Colonic mucosa (tissue), 4 donors: ENCODE results near the gene CD96. TPM values are rescaled to one million over a fixed set of nuclear protein-coding genes. Genes with fewer than 3 reads are reported as not detected.
A peak's percentile ranks its signal among the peaks of the same experiment; 100 is the strongest.

Experiments
- DNase-seq: peaks from one replicate; pipeline ENCODE4 v3.0.0-alpha.2; 2020
- H3K27ac ChIP-seq: fragments of 200-600 bp; one replicate; pipeline ENCODE4 v1.8.0; 2021
- H3K27me3 ChIP-seq: fragments of 200-600 bp; one replicate; pipeline ENCODE4 v1.8.0; 2021
- H3K36me3 ChIP-seq: fragments of 200-600 bp; one replicate; pipeline ENCODE4 v1.8.0; 2021
- H3K4me1 ChIP-seq: fragments of 200-600 bp; one replicate; pipeline ENCODE4 v1.8.0; 2021; ENCODE audit warnings: mild to moderate bottlenecking
- H3K4me3 ChIP-seq: fragments of 200-600 bp; one replicate; pipeline ENCODE4 v1.8.0; 2021
- H3K9ac ChIP-seq, 2 donors: one replicate each; pipeline ENCODE4 v1.7.0; 2013; ENCODE audit warnings: control low read depth in 2 of 2, low read depth in 2 of 2, low read length in 2 of 2
- H3K9me3 ChIP-seq: fragments of 200-600 bp; one replicate; pipeline ENCODE4 v1.8.0; 2021
- intact Hi-C: fragments of 100-400 bp; cut with DNase I; formaldehyde crosslinking; loops from one replicate; pipeline ENCODE4 v1.14.1; 2022
- total RNA-seq, 2 donors: library from RNA; stranded (reverse); fragmentation: NEBNext Ultra II Directional in 1 of 2; extraction: Animal tissue kit (Norgen Biotek cat#: 25700) in 1 of 2; gene quantifications; one replicate each; pipeline ENCODE4 v1.2.1, GENCODE V29; 2021
- TF ChIP-seq, protein P1 (sequence below): fragments of 200-600 bp; IDR thresholded peaks from one replicate; pipeline ENCODE4 v1.8.0; 2022; ENCODE audit warnings: antibody characterized with exemption, mild to moderate bottlenecking
- donor health status: healthy.
- donor health status: DM: no; HTN: no; CAD: no.
- donor health status: DM: no; HTN: no; CAD: no.

CD96 gene, protein sequence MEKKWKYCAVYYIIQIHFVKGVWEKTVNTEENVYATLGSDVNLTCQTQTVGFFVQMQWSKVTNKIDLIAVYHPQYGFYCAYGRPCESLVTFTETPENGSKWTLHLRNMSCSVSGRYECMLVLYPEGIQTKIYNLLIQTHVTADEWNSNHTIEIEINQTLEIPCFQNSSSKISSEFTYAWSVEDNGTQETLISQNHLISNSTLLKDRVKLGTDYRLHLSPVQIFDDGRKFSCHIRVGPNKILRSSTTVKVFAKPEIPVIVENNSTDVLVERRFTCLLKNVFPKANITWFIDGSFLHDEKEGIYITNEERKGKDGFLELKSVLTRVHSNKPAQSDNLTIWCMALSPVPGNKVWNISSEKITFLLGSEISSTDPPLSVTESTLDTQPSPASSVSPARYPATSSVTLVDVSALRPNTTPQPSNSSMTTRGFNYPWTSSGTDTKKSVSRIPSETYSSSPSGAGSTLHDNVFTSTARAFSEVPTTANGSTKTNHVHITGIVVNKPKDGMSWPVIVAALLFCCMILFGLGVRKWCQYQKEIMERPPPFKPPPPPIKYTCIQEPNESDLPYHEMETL
- total RNA-seq: 1 to 10 TPM; 1.7 to 2.8 TPM

DNA sequence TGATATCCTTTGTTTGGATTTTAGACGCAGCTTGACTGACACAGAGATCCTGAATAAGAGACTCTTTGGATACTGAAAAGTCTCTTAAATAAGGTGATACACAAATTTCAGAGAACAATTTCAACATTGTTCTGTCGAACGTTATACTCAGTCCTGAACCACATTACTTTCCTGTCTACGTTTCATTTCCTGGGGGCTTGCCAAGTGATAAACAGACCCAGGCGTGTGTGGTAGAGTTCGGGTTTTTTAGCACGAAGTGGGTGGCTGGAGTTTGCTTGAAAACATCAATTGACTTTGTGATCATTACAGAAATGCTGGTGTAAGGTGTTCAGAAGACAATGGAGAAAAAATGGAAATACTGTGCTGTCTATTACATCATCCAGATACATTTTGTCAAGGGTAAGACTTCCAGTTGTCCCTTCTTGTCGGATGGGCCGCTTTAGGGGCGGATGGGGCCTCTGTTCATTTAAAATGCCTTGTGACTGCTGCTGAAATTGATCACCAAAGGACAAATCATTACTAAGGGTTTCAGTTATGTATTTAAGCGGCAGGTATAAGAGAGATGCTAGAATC, at the start of gene CD96:
Gene CD96, plus strand, starts transcription at position 287 of the 573 bp plus-strand sequence. Its CDS starts 52 bp downstream, at position 339.
- H3K4me3 ChIP-seq: no peak within 1 kb of the TSS
- no peaks in the 10 kb centered on the region for H3K4me1 ChIP-seq
- no peaks in the 10 kb centered on the region for H3K9me3 ChIP-seq
- H3K27ac ChIP-seq: no peak within 1 kb of the TSS
- H3K27me3 ChIP-seq: no peaks in the 10 kb centered on the region
- no peaks in the 10 kb centered on the region for H3K36me3 ChIP-seq
- DNase-seq: peak; percentile 24
- intact Hi-C loops: no loop called here
- H3K9ac ChIP-seq: no peak within 1 kb of the TSS
- TF ChIP-seq, protein P1, sequence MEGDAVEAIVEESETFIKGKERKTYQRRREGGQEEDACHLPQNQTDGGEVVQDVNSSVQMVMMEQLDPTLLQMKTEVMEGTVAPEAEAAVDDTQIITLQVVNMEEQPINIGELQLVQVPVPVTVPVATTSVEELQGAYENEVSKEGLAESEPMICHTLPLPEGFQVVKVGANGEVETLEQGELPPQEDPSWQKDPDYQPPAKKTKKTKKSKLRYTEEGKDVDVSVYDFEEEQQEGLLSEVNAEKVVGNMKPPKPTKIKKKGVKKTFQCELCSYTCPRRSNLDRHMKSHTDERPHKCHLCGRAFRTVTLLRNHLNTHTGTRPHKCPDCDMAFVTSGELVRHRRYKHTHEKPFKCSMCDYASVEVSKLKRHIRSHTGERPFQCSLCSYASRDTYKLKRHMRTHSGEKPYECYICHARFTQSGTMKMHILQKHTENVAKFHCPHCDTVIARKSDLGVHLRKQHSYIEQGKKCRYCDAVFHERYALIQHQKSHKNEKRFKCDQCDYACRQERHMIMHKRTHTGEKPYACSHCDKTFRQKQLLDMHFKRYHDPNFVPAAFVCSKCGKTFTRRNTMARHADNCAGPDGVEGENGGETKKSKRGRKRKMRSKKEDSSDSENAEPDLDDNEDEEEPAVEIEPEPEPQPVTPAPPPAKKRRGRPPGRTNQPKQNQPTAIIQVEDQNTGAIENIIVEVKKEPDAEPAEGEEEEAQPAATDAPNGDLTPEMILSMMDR: no peak

DNA sequence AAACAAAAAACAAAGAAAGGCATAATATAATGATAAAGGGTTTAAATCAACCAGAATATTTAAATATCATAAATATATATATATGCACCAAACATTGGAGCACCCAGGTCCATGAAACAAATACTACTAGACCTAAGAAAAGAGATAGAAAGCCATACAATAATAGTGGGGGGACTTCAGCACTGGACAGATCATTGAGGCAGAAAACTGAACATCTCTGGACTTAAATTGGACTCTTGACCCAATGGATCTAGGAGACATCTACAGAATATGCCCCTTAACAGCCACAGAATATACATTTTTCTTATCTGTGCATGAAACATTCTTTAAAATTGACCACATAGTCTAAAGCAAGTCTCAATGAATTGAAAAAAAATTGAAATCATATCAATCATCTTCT, 48.7 kb upstream of the CD96 start:
- no peaks in the 10 kb centered on the region for H3K27me3 ChIP-seq
- DNase-seq: no peak
- H3K4me1 ChIP-seq: no peaks in the 10 kb centered on the region
- intact Hi-C loops: no loop called here
- no peaks in the 10 kb centered on the region for H3K36me3 ChIP-seq
- H3K27ac ChIP-seq: no peak overlapping the region
- H3K9me3 ChIP-seq: no peaks in the 10 kb centered on the region
- no peak overlapping the region for H3K9ac ChIP-seq
- TF ChIP-seq, protein P1: no peak
- H3K4me3 ChIP-seq: no peak overlapping the region

DNA sequence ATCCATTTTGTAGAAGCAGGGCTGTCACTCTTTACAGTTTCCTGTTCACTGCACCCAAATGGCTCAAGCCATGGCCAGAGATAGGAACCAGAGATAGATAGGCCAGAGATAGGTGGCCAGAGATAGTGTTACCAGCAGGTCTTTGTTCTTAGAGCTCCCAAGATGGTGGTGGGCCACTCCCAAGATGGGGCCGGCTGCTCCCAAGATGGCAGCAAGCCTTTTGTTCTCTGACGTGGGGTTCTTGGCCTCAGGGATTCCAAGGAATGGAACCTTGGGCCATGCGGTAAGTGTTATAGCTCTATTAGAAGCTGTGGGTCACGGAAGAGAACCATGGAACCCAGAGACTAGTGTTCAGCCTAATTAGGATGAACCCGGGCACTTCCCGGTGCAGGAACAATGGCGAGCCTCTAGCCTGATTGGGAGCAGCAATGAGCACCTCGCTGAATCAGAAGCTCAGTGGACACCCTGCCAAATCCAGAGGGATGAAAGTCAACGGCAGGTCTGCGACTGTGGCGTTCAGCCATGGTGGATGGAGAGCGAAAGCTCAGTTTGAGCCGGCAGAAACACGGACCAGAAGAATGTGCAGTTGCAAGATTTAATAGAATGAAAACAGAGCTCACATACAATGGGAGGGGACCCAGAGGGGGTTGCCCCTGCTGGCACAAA, 45.0 kb upstream of the CD96 start:
- no peaks in the 10 kb centered on the region for H3K4me1 ChIP-seq
- H3K27ac ChIP-seq: no peak overlapping the region
- intact Hi-C loops: no loop called here
- H3K36me3 ChIP-seq: no peaks in the 10 kb centered on the region
- no peaks in the 10 kb centered on the region for H3K9me3 ChIP-seq
- no peak for DNase-seq
- no peak overlapping the region for H3K4me3 ChIP-seq
- H3K9ac ChIP-seq: no peak overlapping the region
- H3K27me3 ChIP-seq: no peaks in the 10 kb centered on the region
- TF ChIP-seq, protein P1: no peak

DNA sequence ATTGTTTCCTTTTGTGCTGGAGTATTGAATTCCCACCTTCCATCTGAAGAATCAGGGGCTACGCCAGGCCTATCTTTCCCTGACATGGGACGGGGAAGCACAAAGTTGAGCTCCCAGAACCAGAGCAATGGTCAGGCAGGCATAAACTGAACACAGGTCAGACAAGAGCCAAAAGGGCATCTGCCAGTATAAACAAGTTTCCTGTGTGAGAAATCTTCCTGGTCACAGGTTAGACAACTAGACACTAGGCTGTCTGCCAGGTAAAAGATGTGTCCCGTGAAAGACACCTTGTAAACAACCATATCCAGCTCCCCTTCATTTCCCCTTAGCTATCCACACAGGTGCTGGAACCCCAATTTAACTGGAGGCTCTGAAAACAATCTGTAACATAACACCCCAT, 44.0 kb upstream of the CD96 start:
- H3K9ac ChIP-seq: no peak overlapping the region

DNA sequence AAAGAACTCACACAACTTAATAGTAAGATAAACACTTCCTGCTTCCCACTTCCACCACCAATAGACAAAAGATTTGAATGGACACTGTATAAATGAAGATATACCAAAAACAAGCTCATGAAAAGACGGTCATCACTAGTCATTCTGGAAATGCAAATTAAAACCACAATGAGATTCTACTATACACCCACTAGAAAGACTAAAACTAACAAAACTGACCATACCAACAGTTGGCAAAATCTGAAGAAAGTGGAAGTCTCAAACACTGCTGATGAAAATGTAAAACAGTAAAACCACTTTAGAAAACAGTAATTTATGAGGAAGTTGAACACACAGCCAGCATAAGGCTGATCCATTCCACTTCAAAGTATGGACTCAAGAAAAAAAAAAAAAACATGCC, 35.6 kb upstream of the CD96 start:
- Histone ChIP-seq H3K27me3 (no peaks in the 10 kb centered on the region), H3K9ac (no peak overlapping the region), H3K9me3 (no peaks in the 10 kb centered on the region), H3K36me3 (no peaks in the 10 kb centered on the region), H3K4me1 (no peaks in the 10 kb centered on the region), H3K27ac (no peak overlapping the region), H3K4me3 (no peak overlapping the region)
- DNase-seq: no peak
- TF ChIP-seq, protein P1: no peak
- intact Hi-C loops: no loop called here

More for the DNA sequence above, 44.0 kb upstream of the CD96 start:
- Histone ChIP-seq H3K27ac (no peak overlapping the region), H3K9me3 (no peaks in the 10 kb centered on the region), H3K36me3 (no peaks in the 10 kb centered on the region), H3K4me3 (no peak overlapping the region), H3K4me1 (no peaks in the 10 kb centered on the region), H3K27me3 (no peaks in the 10 kb centered on the region)
- DNase-seq: no peak
- intact Hi-C loops: no loop called here
- TF ChIP-seq, protein P1: no peak
